AG09309 (cell line): ENCODE data around the gene TYROBP.

Experiments used
- DNase-seq: peaks from one replicate; pipeline ENCODE4 v3.0.0-alpha.2; 2010; ENCODE audit warnings: low read depth
- H3K4me3 ChIP-seq: 2 replicates; pipeline ENCODE4 v1.5.1; 2011; ENCODE audit warnings: mild to moderate bottlenecking, low read depth, low read length, moderate library complexity; ENCODE audit not compliant: control insufficient read depth
- CTCF ChIP-seq: IDR thresholded peaks from 2 replicates; pipeline ENCODE4 v1.5.1; 2011; ENCODE audit warnings: mild to moderate bottlenecking, low read depth, low read length, inconsistent platforms; ENCODE audit not compliant: insufficient read depth, control insufficient read depth; ENCODE audit errors: missing control alignments

Gene TYROBP

GRCh38 chr19:35905178-35905727, 2.8 kb downstream of the TYROBP start:
- H3K4me3 ChIP-seq = no peak overlapping the region
- no peak for DNase-seq

GRCh38 chr19:35904311-35905068, 3.6 kb downstream of the TYROBP start:
- no peak for DNase-seq
- TF ChIP-seq CTCF = no peak
- no peak overlapping the region for H3K4me3 ChIP-seq

More at GRCh38 chr19:35905178-35905727, 2.8 kb downstream of the TYROBP start:
- no peak for TF ChIP-seq CTCF

- peak overlapping the region; percentile 0 for H3K4me3 ChIP-seq
- no peak for TF ChIP-seq CTCF
- DNase-seq = no peak
Measured at GRCh38 chr19:35903550-35904179, 4.4 kb downstream of the TYROBP start.

GRCh38 chr19:35902870-35903475, 5.1 kb downstream of the TYROBP start:
- H3K4me3 ChIP-seq = no peak overlapping the region
- no peak for TF ChIP-seq CTCF
- no peak for DNase-seq

- H3K4me3 ChIP-seq = no peak within 1 kb of the TSS; the same call in 1 of the 2 replicates
- no peak for DNase-seq
- no peak for TF ChIP-seq CTCF
Measured at GRCh38 chr19:35901854-35902661, 6.0 kb downstream of the TYROBP start, which contains the start of gene HCST. Gene HCST (plus strand): TSS chr19:35902529. CDS start chr19:35902594, 65 bp downstream.

GRCh38 chr19:35901055-35901644, 6.9 kb downstream of the TYROBP start:
- peak overlapping the region; percentile 91 for H3K4me3 ChIP-seq
- DNase-seq = no peak
- TF ChIP-seq CTCF = no peak
